ENCODE data around the gene GAB4.

DNA sequence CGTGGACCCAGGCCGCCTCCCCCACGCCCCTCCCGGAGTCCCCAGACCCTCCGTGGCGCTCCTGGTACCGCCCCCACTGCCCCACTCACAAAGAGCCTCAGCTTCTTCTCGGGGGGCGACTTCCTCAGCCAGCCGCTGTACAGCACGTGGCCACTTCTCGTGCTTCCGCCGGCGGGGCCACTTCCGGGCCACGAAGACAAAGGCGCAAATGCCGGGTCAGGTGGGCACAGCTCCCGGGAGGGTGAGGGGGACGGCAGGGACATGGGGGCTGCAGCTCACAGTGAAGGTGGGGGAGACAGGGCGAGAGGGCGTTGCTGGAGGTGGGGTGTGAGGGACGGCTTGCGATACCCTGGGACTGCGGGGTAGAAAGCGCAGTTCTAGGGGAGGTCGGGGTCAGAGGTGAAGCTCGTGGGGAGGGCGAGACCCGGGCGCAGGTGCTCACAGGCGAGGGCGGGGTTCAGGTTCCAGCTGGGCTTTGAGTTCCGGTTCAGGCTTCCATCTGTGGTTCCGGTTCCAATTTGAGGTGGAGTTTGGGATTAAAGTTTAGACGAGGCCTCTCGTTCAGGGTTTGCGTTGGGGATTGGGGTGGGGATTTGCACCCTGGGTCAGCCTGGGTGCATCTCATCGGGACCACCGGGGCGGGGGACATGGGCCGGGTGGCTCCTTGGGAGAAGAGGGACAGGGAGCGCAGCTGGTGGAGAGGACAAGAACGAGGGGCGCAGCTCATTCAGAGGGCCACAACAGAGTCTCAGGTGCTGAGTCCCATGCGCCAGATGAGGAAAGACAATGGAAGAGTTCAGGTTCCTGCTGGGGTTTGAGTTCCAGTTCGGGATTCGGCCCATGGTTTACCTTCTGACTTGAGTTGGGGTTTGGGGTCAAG, at the start of gene GAB4:
- TF ChIP-seq, protein P1, sequence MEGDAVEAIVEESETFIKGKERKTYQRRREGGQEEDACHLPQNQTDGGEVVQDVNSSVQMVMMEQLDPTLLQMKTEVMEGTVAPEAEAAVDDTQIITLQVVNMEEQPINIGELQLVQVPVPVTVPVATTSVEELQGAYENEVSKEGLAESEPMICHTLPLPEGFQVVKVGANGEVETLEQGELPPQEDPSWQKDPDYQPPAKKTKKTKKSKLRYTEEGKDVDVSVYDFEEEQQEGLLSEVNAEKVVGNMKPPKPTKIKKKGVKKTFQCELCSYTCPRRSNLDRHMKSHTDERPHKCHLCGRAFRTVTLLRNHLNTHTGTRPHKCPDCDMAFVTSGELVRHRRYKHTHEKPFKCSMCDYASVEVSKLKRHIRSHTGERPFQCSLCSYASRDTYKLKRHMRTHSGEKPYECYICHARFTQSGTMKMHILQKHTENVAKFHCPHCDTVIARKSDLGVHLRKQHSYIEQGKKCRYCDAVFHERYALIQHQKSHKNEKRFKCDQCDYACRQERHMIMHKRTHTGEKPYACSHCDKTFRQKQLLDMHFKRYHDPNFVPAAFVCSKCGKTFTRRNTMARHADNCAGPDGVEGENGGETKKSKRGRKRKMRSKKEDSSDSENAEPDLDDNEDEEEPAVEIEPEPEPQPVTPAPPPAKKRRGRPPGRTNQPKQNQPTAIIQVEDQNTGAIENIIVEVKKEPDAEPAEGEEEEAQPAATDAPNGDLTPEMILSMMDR (IDR thresholded peaks at IDR 0.05), result no peak
- TF ChIP-seq POLR2AphosphoS5 (IDR thresholded peaks at IDR 0.05; ENCODE audit: insufficient read depth in 1 of 2, low read depth in 1 of 2) (no peak), POLR2A (IDR thresholded peaks at IDR 0.05) (no peak)

All from vagina (tissue), 2 donors.